ENCODE data around the gene C1orf56.

- TF ChIP-seq SUZ12 (IDR thresholded peaks at IDR 0.05; ENCODE audit: extremely low read depth, insufficient read depth, insufficient read length) (no peak), ZNF274 (IDR thresholded peaks at IDR 0.05; ENCODE audit: low read depth, low read length) (no peak), YY1 (IDR thresholded peaks at IDR 0.05; ENCODE audit: insufficient read depth, insufficient read length) (peak; percentile 47)
These were observed 534 bp downstream of the C1orf56 start for GRCh38 chr1:151047925-151048644.
